ENCODE measurements around the gene LRRC56.
"Not testable (repeated sequence)": the region's sequence is repeated elsewhere in the genome, so short reads cannot be mapped to it uniquely, and the experiment has no call there.

LRRC56 gene

GRCh38 chr11:506238-506994 is 30.9 kb upstream of the LRRC56 start:
- no peaks in the 10 kb centered on the region for H3K9me3 Mint-ChIP-seq
- peaks cover 63% of the 10 kb centered on the region for H3K36me3 Mint-ChIP-seq (ENCODE audit: insufficient read depth)
- H3K27ac Mint-ChIP-seq, result peak overlapping the region; percentile 100
- no peaks in the 10 kb centered on the region for H3K27me3 Mint-ChIP-seq
- ATAC-seq (replicated peaks) (peak; percentile 74), DNase-seq (peak; percentile 94 to 96 (median 96))
- peak overlapping the region; percentile 95 to 98 for H3K4me3 Mint-ChIP-seq
- H3K4me1 Mint-ChIP-seq (ENCODE audit: low read depth in 2 of 2), result peaks cover 11 to 14% of the 10 kb centered on the region in 2 donors

- Mint-ChIP-seq H3K36me3 (ENCODE audit: insufficient read depth) (peaks cover 68% of the 10 kb centered on the region), H3K27me3 (no peaks in the 10 kb centered on the region), H3K4me1 (ENCODE audit: low read depth in 2 of 2) (peaks cover 11% of the 10 kb centered on the region in 2 donors), H3K4me3 (peak within 1 kb of the TSS; percentile 95 to 98), H3K9me3 (no peaks in the 10 kb centered on the region), H3K27ac (peak within 1 kb of the TSS; percentile 100)
- DNase-seq, result peak; percentile 97 to 98 (median 97)
- ATAC-seq (replicated peaks), result peak; percentile 68
These were observed 30.2 kb upstream of the LRRC56 start, which contains the start of gene RNH1 for GRCh38 chr11:506995-507726. Gene RNH1 (minus strand): TSS chr11:507242. CDS start chr11:502162, 5,080 bp downstream.

GRCh38 chr11:507727-508515 is 29.4 kb upstream of the LRRC56 start:
- Mint-ChIP-seq H3K27ac (peak overlapping the region; percentile 35 to 100), H3K9me3 (no peaks in the 10 kb centered on the region), H3K4me3 (peak overlapping the region; percentile 95 to 98), H3K27me3 (no peaks in the 10 kb centered on the region), H3K36me3 (ENCODE audit: insufficient read depth) (peaks cover 71% of the 10 kb centered on the region), H3K4me1 (ENCODE audit: low read depth in 2 of 2) (peaks cover 10 to 11% of the 10 kb centered on the region in 2 donors)
- ATAC-seq (replicated peaks), result no peak
- DNase-seq, result no peak

GRCh38 chr11:508956-509355 is 28.4 kb upstream of the LRRC56 start:
- no peak for DNase-seq
- ATAC-seq (replicated peaks), result no peak
- Mint-ChIP-seq H3K4me3 (no peak overlapping the region), H3K4me1 (ENCODE audit: low read depth in 2 of 2) (peaks cover 8 to 11% of the 10 kb centered on the region in 2 donors), H3K27ac (no peak overlapping the region), H3K27me3 (no peaks in the 10 kb centered on the region), H3K9me3 (no peaks in the 10 kb centered on the region), H3K36me3 (ENCODE audit: insufficient read depth) (peaks cover 78% of the 10 kb centered on the region)

GRCh38 chr11:512761-513595 is 24.3 kb upstream of the LRRC56 start:
- Mint-ChIP-seq H3K4me3 (no peak overlapping the region), H3K4me1 (ENCODE audit: low read depth in 2 of 2) (peaks cover 0 to 4% of the 10 kb centered on the region in 2 donors), H3K27ac (peak overlapping the region in 1 of 2 donors; percentile 67), H3K27me3 (no peaks in the 10 kb centered on the region), H3K36me3 (ENCODE audit: insufficient read depth) (peaks cover 65% of the 10 kb centered on the region), H3K9me3 (no peaks in the 10 kb centered on the region)
- ATAC-seq (replicated peaks) (no peak), DNase-seq (no peak)

GRCh38 chr11:514606-515005 is 22.7 kb upstream of the LRRC56 start:
- ATAC-seq (replicated peaks), result no peak
- Mint-ChIP-seq H3K27ac (peak overlapping the region in 1 of 2 donors; percentile 71), H3K9me3 (no peaks in the 10 kb centered on the region), H3K4me1 (ENCODE audit: low read depth in 2 of 2) (peaks cover 3 to 6% of the 10 kb centered on the region in 2 donors), H3K36me3 (ENCODE audit: insufficient read depth) (peaks cover 58% of the 10 kb centered on the region), H3K27me3 (no peaks in the 10 kb centered on the region), H3K4me3 (no peak overlapping the region)
- no peak for DNase-seq

- no peak for DNase-seq
- peak overlapping the region in 1 of 2 donors; percentile 71 for H3K27ac Mint-ChIP-seq
- no peaks in the 10 kb centered on the region for H3K9me3 Mint-ChIP-seq
- no peak for ATAC-seq (replicated peaks)
- peaks cover 2 to 3% of the 10 kb centered on the region in 2 donors for H3K4me1 Mint-ChIP-seq (ENCODE audit: low read depth in 2 of 2)
- peaks cover 53% of the 10 kb centered on the region for H3K36me3 Mint-ChIP-seq (ENCODE audit: insufficient read depth)
- no peaks in the 10 kb centered on the region for H3K27me3 Mint-ChIP-seq
- H3K4me3 Mint-ChIP-seq, result no peak overlapping the region
These were observed 22.2 kb upstream of the LRRC56 start for GRCh38 chr11:515131-515530.

- no peak for ATAC-seq (replicated peaks)
- Mint-ChIP-seq H3K27me3 (no peaks in the 10 kb centered on the region), H3K4me3 (no peak overlapping the region)
These were observed 20.9 kb upstream of the LRRC56 start for GRCh38 chr11:516400-516799.

GRCh38 chr11:516918-517685 is 20.2 kb upstream of the LRRC56 start:
- not testable (repeated sequence) for H3K4me1 Mint-ChIP-seq (ENCODE audit: low read depth in 2 of 2); H3K27me3 Mint-ChIP-seq; H3K27ac Mint-ChIP-seq; H3K9me3 Mint-ChIP-seq; DNase-seq; H3K4me3 Mint-ChIP-seq; ATAC-seq (replicated peaks)
- H3K36me3 Mint-ChIP-seq (ENCODE audit: insufficient read depth), result peaks cover 34% of the 10 kb centered on the region

More at GRCh38 chr11:516400-516799, 20.9 kb upstream of the LRRC56 start:
- Mint-ChIP-seq H3K27ac (peak overlapping the region in 1 of 2 donors; percentile 51), H3K9me3 (no peaks in the 10 kb centered on the region), H3K36me3 (ENCODE audit: insufficient read depth) (peaks cover 41% of the 10 kb centered on the region), H3K4me1 (ENCODE audit: low read depth in 2 of 2) (peaks cover 3 to 6% of the 10 kb centered on the region in 2 donors)
- DNase-seq, result no peak

- Mint-ChIP-seq H3K36me3 (ENCODE audit: insufficient read depth) (peaks cover 21% of the 10 kb centered on the region), H3K27ac (peak overlapping the region; percentile 60 to 78), H3K9me3 (no peaks in the 10 kb centered on the region), H3K4me1 (ENCODE audit: low read depth in 2 of 2) (peaks cover 3 to 6% of the 10 kb centered on the region in 2 donors), H3K4me3 (peak overlapping the region; percentile 76), H3K27me3 (no peaks in the 10 kb centered on the region)
- DNase-seq (peak; percentile 84 to 89 (median 85)), ATAC-seq (replicated peaks) (peak; percentile 94)
These were observed 18.7 kb upstream of the LRRC56 start for GRCh38 chr11:518463-519202.

- DNase-seq (no peak), ATAC-seq (replicated peaks) (no peak)
- no peaks in the 10 kb centered on the region for H3K9me3 Mint-ChIP-seq
- peaks cover 3 to 6% of the 10 kb centered on the region in 2 donors for H3K4me1 Mint-ChIP-seq (ENCODE audit: low read depth in 2 of 2)
- H3K36me3 Mint-ChIP-seq (ENCODE audit: insufficient read depth), result peaks cover 8% of the 10 kb centered on the region
- peak overlapping the region in 1 of 2 donors; percentile 40 for H3K4me3 Mint-ChIP-seq
- no peaks in the 10 kb centered on the region for H3K27me3 Mint-ChIP-seq
- no peak overlapping the region for H3K27ac Mint-ChIP-seq
These were observed 16.7 kb upstream of the LRRC56 start for GRCh38 chr11:520428-521176.

Measured in effector memory CD8-positive, alpha-beta T cell (primary cell).